Measurements from ENCODE around the gene ESYT1. TPM values are rescaled to one million over a fixed set of nuclear protein-coding genes. Genes with fewer than 3 reads are reported as not detected.

Gene ESYT1
- polyA plus RNA-seq, 1 donor from 2014 or later = 19.6 TPM

DNA sequence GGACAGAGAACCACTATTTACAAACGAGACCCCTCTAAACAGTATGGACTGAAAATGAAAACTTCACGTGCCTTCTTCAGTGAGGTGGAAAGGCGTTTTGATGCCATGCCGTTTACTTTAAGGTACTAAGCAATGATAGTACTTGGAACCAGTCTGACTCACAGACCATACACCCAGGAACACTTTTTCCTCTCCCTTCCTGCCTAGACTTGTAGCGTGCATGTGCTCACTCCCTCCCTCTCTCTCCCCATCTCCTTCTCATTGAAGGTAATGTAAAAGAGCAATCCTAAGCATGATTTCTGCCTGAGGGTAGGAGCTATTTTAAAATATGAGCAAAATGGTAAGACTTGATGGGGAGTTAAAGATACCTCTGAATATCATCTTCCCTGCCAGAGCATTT is 17.5 kb upstream of the ESYT1 start:
- Histone ChIP-seq H4K20me1 (ENCODE audit: insufficient read depth) (no peaks in the 10 kb centered on the region), H3K27me3 (ENCODE audit: insufficient read depth, low read depth, low read length) (no peaks in the 10 kb centered on the region), H3K79me2 (replicated peaks; ENCODE audit: insufficient read depth, low read length) (peaks cover 15% of the 10 kb centered on the region), H3K9ac (ENCODE audit: low read length) (no peak overlapping the region), H3K27ac (ENCODE audit: low read length) (no peak overlapping the region), H3K9me3 (ENCODE audit: low read length) (no peaks in the 10 kb centered on the region), H3K4me3 (ENCODE audit: low read length) (no peak overlapping the region), H3F3A (ENCODE audit: insufficient read depth, low read length, poor library complexity, severe bottlenecking) (no peaks in the 10 kb centered on the region), H3K4me2 (ENCODE audit: low read length) (no peak overlapping the region), H2AFZ (ENCODE audit: low read depth, low read length) (no peak overlapping the region), H3K36me3 (ENCODE audit: insufficient read depth, low read length) (no peaks in the 10 kb centered on the region), H3K9me2 (ENCODE audit: insufficient read depth, low read length) (no peaks in the 10 kb centered on the region)
- TF ChIP-seq TAF1 (IDR thresholded peaks at IDR 0.05; ENCODE audit: low read depth) (no peak), POLR2AphosphoS5 (IDR thresholded peaks at IDR 0.05) (no peak), EZH2 (IDR thresholded peaks at IDR 0.05; ENCODE audit: borderline replicate concordance, insufficient read depth, low read length, poor library complexity, severe bottlenecking) (no peak), RAD21 (conservative IDR thresholded peaks at IDR 0.05) (no peak), MXI1 (conservative IDR thresholded peaks at IDR 0.05; ENCODE audit: poor library complexity, severe bottlenecking) (no peak), EP300 (conservative IDR thresholded peaks at IDR 0.05; ENCODE audit: poor library complexity, severe bottlenecking) (no peak), SMC3 (conservative IDR thresholded peaks at IDR 0.05; ENCODE audit: poor library complexity) (no peak)
- TF ChIP-seq, protein P1, sequence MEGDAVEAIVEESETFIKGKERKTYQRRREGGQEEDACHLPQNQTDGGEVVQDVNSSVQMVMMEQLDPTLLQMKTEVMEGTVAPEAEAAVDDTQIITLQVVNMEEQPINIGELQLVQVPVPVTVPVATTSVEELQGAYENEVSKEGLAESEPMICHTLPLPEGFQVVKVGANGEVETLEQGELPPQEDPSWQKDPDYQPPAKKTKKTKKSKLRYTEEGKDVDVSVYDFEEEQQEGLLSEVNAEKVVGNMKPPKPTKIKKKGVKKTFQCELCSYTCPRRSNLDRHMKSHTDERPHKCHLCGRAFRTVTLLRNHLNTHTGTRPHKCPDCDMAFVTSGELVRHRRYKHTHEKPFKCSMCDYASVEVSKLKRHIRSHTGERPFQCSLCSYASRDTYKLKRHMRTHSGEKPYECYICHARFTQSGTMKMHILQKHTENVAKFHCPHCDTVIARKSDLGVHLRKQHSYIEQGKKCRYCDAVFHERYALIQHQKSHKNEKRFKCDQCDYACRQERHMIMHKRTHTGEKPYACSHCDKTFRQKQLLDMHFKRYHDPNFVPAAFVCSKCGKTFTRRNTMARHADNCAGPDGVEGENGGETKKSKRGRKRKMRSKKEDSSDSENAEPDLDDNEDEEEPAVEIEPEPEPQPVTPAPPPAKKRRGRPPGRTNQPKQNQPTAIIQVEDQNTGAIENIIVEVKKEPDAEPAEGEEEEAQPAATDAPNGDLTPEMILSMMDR (IDR thresholded peaks at IDR 0.05; ENCODE audit: poor library complexity, severe bottlenecking) = no peak
- TF ChIP-seq, protein P2, sequence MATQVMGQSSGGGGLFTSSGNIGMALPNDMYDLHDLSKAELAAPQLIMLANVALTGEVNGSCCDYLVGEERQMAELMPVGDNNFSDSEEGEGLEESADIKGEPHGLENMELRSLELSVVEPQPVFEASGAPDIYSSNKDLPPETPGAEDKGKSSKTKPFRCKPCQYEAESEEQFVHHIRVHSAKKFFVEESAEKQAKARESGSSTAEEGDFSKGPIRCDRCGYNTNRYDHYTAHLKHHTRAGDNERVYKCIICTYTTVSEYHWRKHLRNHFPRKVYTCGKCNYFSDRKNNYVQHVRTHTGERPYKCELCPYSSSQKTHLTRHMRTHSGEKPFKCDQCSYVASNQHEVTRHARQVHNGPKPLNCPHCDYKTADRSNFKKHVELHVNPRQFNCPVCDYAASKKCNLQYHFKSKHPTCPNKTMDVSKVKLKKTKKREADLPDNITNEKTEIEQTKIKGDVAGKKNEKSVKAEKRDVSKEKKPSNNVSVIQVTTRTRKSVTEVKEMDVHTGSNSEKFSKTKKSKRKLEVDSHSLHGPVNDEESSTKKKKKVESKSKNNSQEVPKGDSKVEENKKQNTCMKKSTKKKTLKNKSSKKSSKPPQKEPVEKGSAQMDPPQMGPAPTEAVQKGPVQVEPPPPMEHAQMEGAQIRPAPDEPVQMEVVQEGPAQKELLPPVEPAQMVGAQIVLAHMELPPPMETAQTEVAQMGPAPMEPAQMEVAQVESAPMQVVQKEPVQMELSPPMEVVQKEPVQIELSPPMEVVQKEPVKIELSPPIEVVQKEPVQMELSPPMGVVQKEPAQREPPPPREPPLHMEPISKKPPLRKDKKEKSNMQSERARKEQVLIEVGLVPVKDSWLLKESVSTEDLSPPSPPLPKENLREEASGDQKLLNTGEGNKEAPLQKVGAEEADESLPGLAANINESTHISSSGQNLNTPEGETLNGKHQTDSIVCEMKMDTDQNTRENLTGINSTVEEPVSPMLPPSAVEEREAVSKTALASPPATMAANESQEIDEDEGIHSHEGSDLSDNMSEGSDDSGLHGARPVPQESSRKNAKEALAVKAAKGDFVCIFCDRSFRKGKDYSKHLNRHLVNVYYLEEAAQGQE (IDR thresholded peaks at IDR 0.05; ENCODE audit: borderline replicate concordance) = no peak

DNA sequence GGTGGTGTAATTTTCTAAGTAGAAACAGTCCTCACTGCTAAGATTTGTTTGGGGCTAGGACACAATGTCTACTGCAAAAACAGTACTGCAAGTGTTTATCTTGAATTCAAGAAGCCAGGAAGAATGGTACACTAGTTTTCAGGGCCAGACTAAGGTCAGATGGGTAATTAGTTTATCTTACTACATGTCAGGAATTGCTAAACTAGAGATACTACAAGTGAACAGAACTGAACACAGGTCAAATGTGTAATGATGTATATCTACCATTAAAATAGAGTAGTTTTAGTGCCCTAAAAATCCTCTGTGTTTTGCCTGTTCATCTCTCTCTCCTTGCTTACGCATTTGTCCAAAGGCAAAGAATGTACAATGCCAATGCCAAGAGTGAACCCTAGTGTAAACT is 14.0 kb upstream of the ESYT1 start:
- Histone ChIP-seq H3K9ac (ENCODE audit: low read length) (no peak overlapping the region), H4K20me1 (ENCODE audit: insufficient read depth) (no peaks in the 10 kb centered on the region), H3K4me3 (ENCODE audit: low read length) (no peak overlapping the region), H3K27me3 (ENCODE audit: insufficient read depth, low read depth, low read length) (no peaks in the 10 kb centered on the region), H3K79me2 (replicated peaks; ENCODE audit: insufficient read depth, low read length) (peaks cover 16% of the 10 kb centered on the region), H3K27ac (ENCODE audit: low read length) (no peak overlapping the region), H3K9me2 (ENCODE audit: insufficient read depth, low read length) (no peaks in the 10 kb centered on the region), H3K36me3 (ENCODE audit: insufficient read depth, low read length) (no peaks in the 10 kb centered on the region), H3K9me3 (ENCODE audit: low read length) (no peaks in the 10 kb centered on the region), H3F3A (ENCODE audit: insufficient read depth, low read length, poor library complexity, severe bottlenecking) (peaks cover 6% of the 10 kb centered on the region), H2AFZ (ENCODE audit: low read depth, low read length) (no peak overlapping the region), H3K4me2 (ENCODE audit: low read length) (no peak overlapping the region)
- no peak for TF ChIP-seq TAF1 (IDR thresholded peaks at IDR 0.05; ENCODE audit: low read depth)
- TF ChIP-seq, protein P1 (IDR thresholded peaks at IDR 0.05; ENCODE audit: poor library complexity, severe bottlenecking) = no peak
